ENCODE measurements around the gene CREB3L2. TPM values are rescaled to one million over a fixed set of nuclear protein-coding genes. Genes with fewer than 3 reads are reported as not detected.

Gene CREB3L2
- total RNA-seq, 1 donor from 2014 or later = 12.5 TPM

- H3K4me1 ChIP-seq (ENCODE audit: control insufficient read depth in 3 of 3, insufficient read depth in 3 of 3, low read length in 3 of 3) = peaks cover 11 to 29% (median 17%) of the 10 kb centered on the region in 3 donors
- H3K9ac ChIP-seq (ENCODE audit: low read depth in 1 of 3, low read length in 3 of 3) = peak overlapping the region in 2 of 3 donors; percentile 76 to 80
- H3K36me3 ChIP-seq (ENCODE audit: control insufficient read depth in 3 of 3, insufficient read depth in 3 of 3, low read length in 3 of 3) = peaks cover 4 to 25% (median 5%) of the 10 kb centered on the region in 3 donors
- no peaks in the 10 kb centered on the region for H3K9me3 ChIP-seq (ENCODE audit: control insufficient read depth in 3 of 3, low read length in 3 of 3)
- no peak overlapping the region for H3K4me3 ChIP-seq (ENCODE audit: low read length in 3 of 3)
- peak overlapping the region; percentile 69 for H3K27ac ChIP-seq (ENCODE audit: low read depth, low read length)
- no peaks in the 10 kb centered on the region for H3K27me3 ChIP-seq (ENCODE audit: control insufficient read depth in 3 of 3, insufficient read depth in 3 of 3, low read length in 3 of 3)
Measured at GRCh38 chr7:137900137-137900536, 101.7 kb downstream of the CREB3L2 start.

- Histone ChIP-seq H3K27ac (ENCODE audit: low read depth, low read length) (peak overlapping the region; percentile 69), H3K4me1 (ENCODE audit: control insufficient read depth in 3 of 3, insufficient read depth in 3 of 3, low read length in 3 of 3) (peaks cover 11 to 29% (median 17%) of the 10 kb centered on the region in 3 donors), H3K9ac (ENCODE audit: low read depth in 1 of 3, low read length in 3 of 3) (peak overlapping the region; percentile 44 to 80 (median 76)), H3K9me3 (ENCODE audit: control insufficient read depth in 3 of 3, low read length in 3 of 3) (peaks cover 0 to under 1% (median 0%) of the 10 kb centered on the region in 3 donors), H3K36me3 (ENCODE audit: control insufficient read depth in 3 of 3, insufficient read depth in 3 of 3, low read length in 3 of 3) (peaks cover 5 to 30% (median 12%) of the 10 kb centered on the region in 3 donors), H3K4me3 (ENCODE audit: low read length in 3 of 3) (peak overlapping the region; percentile 48 to 70 (median 67)), H3K27me3 (ENCODE audit: control insufficient read depth in 3 of 3, insufficient read depth in 3 of 3, low read length in 3 of 3) (no peaks in the 10 kb centered on the region)
Measured at GRCh38 chr7:137898839-137899721, 102.8 kb downstream of the CREB3L2 start.

GRCh38 chr7:137895301-137896221, 106.3 kb downstream of the CREB3L2 start:
- H3K27me3 ChIP-seq (ENCODE audit: control insufficient read depth in 3 of 3, insufficient read depth in 3 of 3, low read length in 3 of 3) = no peaks in the 10 kb centered on the region
- H3K9me3 ChIP-seq (ENCODE audit: control insufficient read depth in 3 of 3, low read length in 3 of 3) = peaks cover 0 to 2% (median 0%) of the 10 kb centered on the region in 3 donors
- H3K27ac ChIP-seq (ENCODE audit: low read depth, low read length) = no peak overlapping the region
- H3K9ac ChIP-seq (ENCODE audit: low read depth in 1 of 3, low read length in 3 of 3) = no peak overlapping the region
- H3K4me3 ChIP-seq (ENCODE audit: low read length in 3 of 3) = no peak overlapping the region
- H3K36me3 ChIP-seq (ENCODE audit: control insufficient read depth in 3 of 3, insufficient read depth in 3 of 3, low read length in 3 of 3) = peaks cover 6 to 22% (median 11%) of the 10 kb centered on the region in 3 donors
- peaks cover 16 to 32% (median 19%) of the 10 kb centered on the region in 3 donors for H3K4me1 ChIP-seq (ENCODE audit: control insufficient read depth in 3 of 3, insufficient read depth in 3 of 3, low read length in 3 of 3)

GRCh38 chr7:137893143-137893742, 108.6 kb downstream of the CREB3L2 start:
- H3K9ac ChIP-seq (ENCODE audit: low read depth in 1 of 3, low read length in 3 of 3) = no peak overlapping the region
- H3K27me3 ChIP-seq (ENCODE audit: control insufficient read depth in 3 of 3, insufficient read depth in 3 of 3, low read length in 3 of 3) = no peaks in the 10 kb centered on the region
- no peak overlapping the region for H3K27ac ChIP-seq (ENCODE audit: low read depth, low read length)
- H3K4me1 ChIP-seq (ENCODE audit: control insufficient read depth in 3 of 3, insufficient read depth in 3 of 3, low read length in 3 of 3) = peaks cover 14 to 27% (median 15%) of the 10 kb centered on the region in 3 donors
- peaks cover 6 to 22% (median 11%) of the 10 kb centered on the region in 3 donors for H3K36me3 ChIP-seq (ENCODE audit: control insufficient read depth in 3 of 3, insufficient read depth in 3 of 3, low read length in 3 of 3)
- no peak overlapping the region for H3K4me3 ChIP-seq (ENCODE audit: low read length in 3 of 3)
- peaks cover 0 to 2% (median 0%) of the 10 kb centered on the region in 3 donors for H3K9me3 ChIP-seq (ENCODE audit: control insufficient read depth in 3 of 3, low read length in 3 of 3)

GRCh38 chr7:137891016-137891655, 110.8 kb downstream of the CREB3L2 start:
- peaks cover 17 to 22% (median 18%) of the 10 kb centered on the region in 3 donors for H3K4me1 ChIP-seq (ENCODE audit: control insufficient read depth in 3 of 3, insufficient read depth in 3 of 3, low read length in 3 of 3)
- H3K4me3 ChIP-seq (ENCODE audit: low read length in 3 of 3) = no peak overlapping the region
- H3K27ac ChIP-seq (ENCODE audit: low read depth, low read length) = peak overlapping the region; percentile 84
- peaks cover 6 to 18% (median 11%) of the 10 kb centered on the region in 3 donors for H3K36me3 ChIP-seq (ENCODE audit: control insufficient read depth in 3 of 3, insufficient read depth in 3 of 3, low read length in 3 of 3)
- H3K27me3 ChIP-seq (ENCODE audit: control insufficient read depth in 3 of 3, insufficient read depth in 3 of 3, low read length in 3 of 3) = no peaks in the 10 kb centered on the region
- H3K9me3 ChIP-seq (ENCODE audit: control insufficient read depth in 3 of 3, low read length in 3 of 3) = peaks cover 0 to 2% (median 0%) of the 10 kb centered on the region in 3 donors
- H3K9ac ChIP-seq (ENCODE audit: low read depth in 1 of 3, low read length in 3 of 3) = peak overlapping the region in 1 of 3 donors; percentile 24

GRCh38 chr7:137890449-137890921, 111.4 kb downstream of the CREB3L2 start:
- H3K4me1 ChIP-seq (ENCODE audit: control insufficient read depth in 3 of 3, insufficient read depth in 3 of 3, low read length in 3 of 3) = peaks cover 18 to 22% (median 21%) of the 10 kb centered on the region in 3 donors
- peaks cover 6 to 15% (median 11%) of the 10 kb centered on the region in 3 donors for H3K36me3 ChIP-seq (ENCODE audit: control insufficient read depth in 3 of 3, insufficient read depth in 3 of 3, low read length in 3 of 3)
- H3K27ac ChIP-seq (ENCODE audit: low read depth, low read length) = peak overlapping the region; percentile 84
- no peak overlapping the region for H3K4me3 ChIP-seq (ENCODE audit: low read length in 3 of 3)
- H3K27me3 ChIP-seq (ENCODE audit: control insufficient read depth in 3 of 3, insufficient read depth in 3 of 3, low read length in 3 of 3) = no peaks in the 10 kb centered on the region
- H3K9ac ChIP-seq (ENCODE audit: low read depth in 1 of 3, low read length in 3 of 3) = no peak overlapping the region
- H3K9me3 ChIP-seq (ENCODE audit: control insufficient read depth in 3 of 3, low read length in 3 of 3) = peaks cover 0 to 2% (median 0%) of the 10 kb centered on the region in 3 donors

GRCh38 chr7:137888241-137888640, 113.6 kb downstream of the CREB3L2 start:
- H3K27ac ChIP-seq (ENCODE audit: low read depth, low read length) = peak overlapping the region; percentile 84
- peaks cover 7 to 14% (median 7%) of the 10 kb centered on the region in 3 donors for H3K36me3 ChIP-seq (ENCODE audit: control insufficient read depth in 3 of 3, insufficient read depth in 3 of 3, low read length in 3 of 3)
- H3K9me3 ChIP-seq (ENCODE audit: control insufficient read depth in 3 of 3, low read length in 3 of 3) = no peaks in the 10 kb centered on the region
- H3K9ac ChIP-seq (ENCODE audit: low read depth in 1 of 3, low read length in 3 of 3) = no peak overlapping the region
- H3K4me1 ChIP-seq (ENCODE audit: control insufficient read depth in 3 of 3, insufficient read depth in 3 of 3, low read length in 3 of 3) = peaks cover 18 to 22% (median 21%) of the 10 kb centered on the region in 3 donors
- H3K27me3 ChIP-seq (ENCODE audit: control insufficient read depth in 3 of 3, insufficient read depth in 3 of 3, low read length in 3 of 3) = no peaks in the 10 kb centered on the region
- H3K4me3 ChIP-seq (ENCODE audit: low read length in 3 of 3) = no peak overlapping the region

- H3K27me3 ChIP-seq (ENCODE audit: control insufficient read depth in 3 of 3, insufficient read depth in 3 of 3, low read length in 3 of 3) = no peaks in the 10 kb centered on the region
- H3K4me1 ChIP-seq (ENCODE audit: control insufficient read depth in 3 of 3, insufficient read depth in 3 of 3, low read length in 3 of 3) = peaks cover 18 to 33% (median 32%) of the 10 kb centered on the region in 3 donors
- H3K4me3 ChIP-seq (ENCODE audit: low read length in 3 of 3) = no peak overlapping the region
- H3K36me3 ChIP-seq (ENCODE audit: control insufficient read depth in 3 of 3, insufficient read depth in 3 of 3, low read length in 3 of 3) = peaks cover 13 to 24% (median 13%) of the 10 kb centered on the region in 3 donors
- no peak overlapping the region for H3K27ac ChIP-seq (ENCODE audit: low read depth, low read length)
- H3K9me3 ChIP-seq (ENCODE audit: control insufficient read depth in 3 of 3, low read length in 3 of 3) = peaks cover 0 to 3% (median 0%) of the 10 kb centered on the region in 3 donors
- no peak overlapping the region for H3K9ac ChIP-seq (ENCODE audit: low read depth in 1 of 3, low read length in 3 of 3)
Measured at GRCh38 chr7:137886746-137887145, 115.1 kb downstream of the CREB3L2 start.

- Histone ChIP-seq H3K36me3 (ENCODE audit: control insufficient read depth in 3 of 3, insufficient read depth in 3 of 3, low read length in 3 of 3) (peaks cover 17 to 29% (median 18%) of the 10 kb centered on the region in 3 donors), H3K9ac (ENCODE audit: low read depth in 1 of 3, low read length in 3 of 3) (no peak overlapping the region), H3K4me3 (ENCODE audit: low read length in 3 of 3) (no peak overlapping the region), H3K4me1 (ENCODE audit: control insufficient read depth in 3 of 3, insufficient read depth in 3 of 3, low read length in 3 of 3) (peaks cover 18 to 33% (median 30%) of the 10 kb centered on the region in 3 donors), H3K27me3 (ENCODE audit: control insufficient read depth in 3 of 3, insufficient read depth in 3 of 3, low read length in 3 of 3) (no peaks in the 10 kb centered on the region), H3K9me3 (ENCODE audit: control insufficient read depth in 3 of 3, low read length in 3 of 3) (peaks cover 0 to 3% (median 0%) of the 10 kb centered on the region in 3 donors), H3K27ac (ENCODE audit: low read depth, low read length) (no peak overlapping the region)
Measured at GRCh38 chr7:137886281-137886680, 115.6 kb downstream of the CREB3L2 start.
